Lower lobe of right lung (tissue), 2 donors: Measurements from ENCODE around the gene TANGO6. TPM values are rescaled to one million over a fixed set of nuclear protein-coding genes. Genes with fewer than 3 reads are reported as not detected.

Source experiments
- ATAC-seq, 2 donors: fragments of 200-7000 bp; cut with Tn5 transposase; one replicate each; pipeline ENCODE4 v1.9.1; 2020 to 2022; ENCODE audit warnings: mild to moderate bottlenecking in 2 of 2, moderate library complexity in 2 of 2
- DNase-seq: peaks from one replicate; pipeline ENCODE4 v3.0.0-alpha.2; 2020
- H3K27ac ChIP-seq: fragments of 200-600 bp; one replicate; pipeline ENCODE4 v1.8.0; 2022
- H3K27me3 ChIP-seq: fragments of 200-600 bp; one replicate; pipeline ENCODE4 v1.8.0; 2022; ENCODE audit warnings: low read depth
- H3K36me3 ChIP-seq: fragments of 200-600 bp; one replicate; pipeline ENCODE4 v1.8.0; 2022; ENCODE audit warnings: mild to moderate bottlenecking
- H3K4me1 ChIP-seq: fragments of 200-600 bp; one replicate; pipeline ENCODE4 v1.8.0; 2022
- H3K4me3 ChIP-seq: fragments of 200-600 bp; one replicate; pipeline ENCODE4 v1.8.0; 2022; ENCODE audit warnings: mild to moderate bottlenecking
- H3K9me3 ChIP-seq: fragments of 200-600 bp; one replicate; pipeline ENCODE4 v1.8.0; 2022
- intact Hi-C: fragments of 100-400 bp; cut with DNase I; formaldehyde crosslinking; loops from one replicate; pipeline ENCODE4 v1.11.0; 2022
- total RNA-seq: library from RNA; stranded (reverse); fragmentation: NEBNext Ultra II Directional; extraction: Animal tissue kit (Norgen Biotek cat#: 25700); gene quantifications from one replicate; pipeline ENCODE4 v1.2.1, GENCODE V29; 2021
- TF ChIP-seq, protein P1 (sequence below): fragments of 200-600 bp; IDR thresholded peaks from one replicate; pipeline ENCODE4 v1.8.0; 2022; ENCODE audit warnings: antibody characterized with exemption, mild to moderate bottlenecking
- donor health status: DM: no; HTN: yes; CAD: no; lungs with severe emphysema.

The TANGO6 gene
- total RNA-seq, 1 donor from 2014 or later, result 20.4 TPM

- H3K4me1 ChIP-seq, result no peaks in the 10 kb centered on the region
- H3K27ac ChIP-seq, result no peak overlapping the region
- no peaks in the 10 kb centered on the region for H3K9me3 ChIP-seq
- H3K4me3 ChIP-seq, result no peak overlapping the region
- TF ChIP-seq, protein P1, sequence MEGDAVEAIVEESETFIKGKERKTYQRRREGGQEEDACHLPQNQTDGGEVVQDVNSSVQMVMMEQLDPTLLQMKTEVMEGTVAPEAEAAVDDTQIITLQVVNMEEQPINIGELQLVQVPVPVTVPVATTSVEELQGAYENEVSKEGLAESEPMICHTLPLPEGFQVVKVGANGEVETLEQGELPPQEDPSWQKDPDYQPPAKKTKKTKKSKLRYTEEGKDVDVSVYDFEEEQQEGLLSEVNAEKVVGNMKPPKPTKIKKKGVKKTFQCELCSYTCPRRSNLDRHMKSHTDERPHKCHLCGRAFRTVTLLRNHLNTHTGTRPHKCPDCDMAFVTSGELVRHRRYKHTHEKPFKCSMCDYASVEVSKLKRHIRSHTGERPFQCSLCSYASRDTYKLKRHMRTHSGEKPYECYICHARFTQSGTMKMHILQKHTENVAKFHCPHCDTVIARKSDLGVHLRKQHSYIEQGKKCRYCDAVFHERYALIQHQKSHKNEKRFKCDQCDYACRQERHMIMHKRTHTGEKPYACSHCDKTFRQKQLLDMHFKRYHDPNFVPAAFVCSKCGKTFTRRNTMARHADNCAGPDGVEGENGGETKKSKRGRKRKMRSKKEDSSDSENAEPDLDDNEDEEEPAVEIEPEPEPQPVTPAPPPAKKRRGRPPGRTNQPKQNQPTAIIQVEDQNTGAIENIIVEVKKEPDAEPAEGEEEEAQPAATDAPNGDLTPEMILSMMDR, result no peak
- intact Hi-C loops, result no loop called here
- no peaks in the 10 kb centered on the region for H3K27me3 ChIP-seq
- DNase-seq (no peak), ATAC-seq (no peak)
- no peaks in the 10 kb centered on the region for H3K36me3 ChIP-seq
Measured at GRCh38 chr16:68951991-68952877, 108.9 kb downstream of the TANGO6 start.

GRCh38 chr16:68954911-68955635 lies 111.7 kb downstream of the TANGO6 start:
- TF ChIP-seq, protein P1, result no peak
- Histone ChIP-seq H3K27me3 (no peaks in the 10 kb centered on the region), H3K27ac (no peak overlapping the region), H3K4me3 (no peak overlapping the region), H3K9me3 (no peaks in the 10 kb centered on the region), H3K36me3 (no peaks in the 10 kb centered on the region), H3K4me1 (no peaks in the 10 kb centered on the region)
- DNase-seq (no peak), ATAC-seq (no peak)
- intact Hi-C loops, result no loop called here

DNA sequence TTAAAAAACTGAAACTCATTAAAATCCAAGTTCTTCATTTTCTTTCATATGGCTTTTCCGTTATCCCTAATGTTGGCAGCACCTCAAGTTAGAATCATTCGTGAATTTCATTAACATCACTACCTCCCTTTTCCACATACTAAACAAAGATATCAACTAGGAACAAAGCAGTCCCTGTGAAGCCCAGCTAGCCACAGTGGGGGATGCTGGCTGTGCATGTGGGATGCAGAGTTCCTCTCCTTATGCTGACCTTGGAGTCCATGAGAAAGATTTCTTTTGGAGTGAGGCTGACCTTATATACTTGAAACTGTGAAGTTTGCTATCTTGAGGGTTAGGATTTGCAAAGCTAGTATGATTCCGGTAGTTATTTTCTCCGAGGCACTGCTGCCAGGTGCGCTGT lies 117.6 kb downstream of the TANGO6 start:
- no peak overlapping the region for H3K27ac ChIP-seq
- no peaks in the 10 kb centered on the region for H3K9me3 ChIP-seq
- no peak overlapping the region for H3K4me3 ChIP-seq
- peaks cover 6% of the 10 kb centered on the region for H3K4me1 ChIP-seq
- intact Hi-C loops, result no loop called here
- TF ChIP-seq, protein P1, result no peak
- H3K36me3 ChIP-seq, result no peaks in the 10 kb centered on the region
- DNase-seq (no peak), ATAC-seq (no peak)
- no peaks in the 10 kb centered on the region for H3K27me3 ChIP-seq

DNA sequence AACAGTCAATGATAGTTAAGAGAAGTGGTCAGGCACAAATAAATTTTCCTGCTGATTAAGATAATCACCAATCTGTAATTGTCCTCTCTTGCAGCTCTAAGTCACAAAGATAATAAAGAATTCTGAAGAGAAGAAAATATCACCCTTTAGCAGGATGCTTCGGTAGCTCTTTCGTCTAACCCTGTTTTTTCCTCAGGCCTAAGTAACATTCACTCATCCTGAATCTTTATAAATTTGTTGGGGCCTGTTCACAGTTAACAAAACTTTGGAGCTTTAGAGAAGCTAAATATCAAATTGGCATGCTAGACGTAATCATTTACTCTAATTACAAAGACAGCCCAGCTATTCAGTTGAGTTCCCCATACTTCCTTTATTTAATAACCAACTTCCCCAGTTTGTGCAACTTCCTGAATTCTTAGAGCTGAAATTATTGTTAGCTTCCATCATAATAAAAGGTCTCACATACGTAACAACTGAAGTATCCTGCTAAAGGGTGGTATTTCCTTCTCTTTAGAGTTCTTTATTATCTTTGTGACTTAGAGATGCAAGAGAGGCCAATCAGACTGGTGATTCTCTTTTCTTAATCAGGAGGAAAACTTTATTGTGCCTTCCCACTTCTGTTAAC lies 118.6 kb downstream of the TANGO6 start:
- Histone ChIP-seq H3K4me3 (no peak overlapping the region), H3K36me3 (no peaks in the 10 kb centered on the region), H3K9me3 (no peaks in the 10 kb centered on the region), H3K27me3 (no peaks in the 10 kb centered on the region), H3K27ac (peak overlapping the region; percentile 40), H3K4me1 (peaks cover 6% of the 10 kb centered on the region)
- no peak for DNase-seq
- peak; percentile 16 to 19 for ATAC-seq
- intact Hi-C loops, result no loop called here
- TF ChIP-seq, protein P1, result no peak

DNA sequence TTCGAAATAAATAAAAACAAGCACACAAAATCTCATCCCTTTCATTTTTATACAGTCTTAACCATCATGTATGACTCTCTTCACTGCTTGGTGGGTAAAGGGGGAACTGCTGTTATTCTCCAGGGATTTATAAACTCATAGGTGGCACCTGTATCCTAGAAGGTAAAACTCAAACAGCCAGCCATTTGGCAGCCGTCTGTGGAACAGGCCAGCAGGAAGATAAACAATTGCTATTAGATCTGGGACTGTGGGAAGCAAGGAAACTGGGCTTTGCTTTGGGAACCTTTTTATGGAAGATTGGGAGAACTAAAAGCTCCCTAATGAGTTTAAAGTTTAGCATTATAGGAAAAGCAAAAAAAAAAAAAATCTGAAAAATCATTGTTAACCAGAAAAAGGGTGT lies 126.0 kb downstream of the TANGO6 start:
- intact Hi-C loops, result no loop called here
- no peak overlapping the region for H3K27ac ChIP-seq
- ATAC-seq, result no peak

More for the DNA sequence above, 126.0 kb downstream of the TANGO6 start:
- Histone ChIP-seq H3K27me3 (no peaks in the 10 kb centered on the region), H3K9me3 (no peaks in the 10 kb centered on the region), H3K4me1 (no peaks in the 10 kb centered on the region), H3K4me3 (no peak overlapping the region), H3K36me3 (peaks cover 6% of the 10 kb centered on the region)
- TF ChIP-seq, protein P1, result no peak
- no peak for DNase-seq
